Measurements from ENCODE around the gene UBE4B.
A peak's percentile ranks its signal among the peaks of the same experiment; 100 is the strongest.
"Not testable (repeated sequence)": the region's sequence is repeated elsewhere in the genome, so short reads cannot be mapped to it uniquely, and the experiment has no call there.

UBE4B gene

DNA sequence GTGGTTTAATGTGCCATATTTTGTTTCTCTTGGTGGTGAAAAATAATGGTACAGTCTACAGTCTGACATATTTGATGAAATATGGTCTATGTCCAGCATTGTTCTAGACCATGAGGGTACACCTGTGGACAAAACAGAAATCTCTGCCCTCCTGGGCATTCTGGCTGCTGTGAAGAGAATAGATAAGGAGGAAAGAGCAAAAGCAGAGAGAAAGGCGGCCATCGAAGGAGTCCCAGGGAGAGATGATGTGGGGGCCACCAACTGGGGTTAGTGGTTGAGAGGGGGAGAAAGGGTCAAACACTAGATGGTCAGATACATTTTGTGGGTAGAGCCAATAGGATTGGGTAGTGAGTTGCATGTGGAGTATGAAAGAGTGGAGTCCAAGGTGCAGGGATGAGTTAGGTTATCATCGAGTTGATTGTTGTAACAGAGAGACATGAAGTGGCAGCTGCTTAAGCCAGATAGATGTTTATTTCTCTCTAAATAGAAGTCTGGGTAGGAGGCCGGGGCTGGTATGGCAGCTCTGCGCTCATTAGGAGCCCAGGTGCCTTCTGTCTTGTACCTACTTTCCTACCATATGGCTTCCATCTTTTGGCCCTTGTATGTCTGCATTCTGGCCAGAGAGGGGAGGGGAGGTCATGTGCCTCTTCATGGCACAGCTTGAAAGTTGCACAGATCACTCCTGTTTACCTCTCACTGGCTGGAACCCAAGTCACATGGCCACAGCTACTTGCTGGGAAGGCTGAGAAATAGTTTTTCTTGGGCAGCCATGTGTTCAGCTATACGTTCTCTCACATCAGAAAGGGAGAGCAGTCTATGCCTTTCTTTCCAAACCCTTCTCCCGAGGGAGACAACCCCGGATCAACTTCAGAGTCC is 13.0 kb downstream of the UBE4B start:
- DNase-seq = peak; percentile 71 to 92

DNA sequence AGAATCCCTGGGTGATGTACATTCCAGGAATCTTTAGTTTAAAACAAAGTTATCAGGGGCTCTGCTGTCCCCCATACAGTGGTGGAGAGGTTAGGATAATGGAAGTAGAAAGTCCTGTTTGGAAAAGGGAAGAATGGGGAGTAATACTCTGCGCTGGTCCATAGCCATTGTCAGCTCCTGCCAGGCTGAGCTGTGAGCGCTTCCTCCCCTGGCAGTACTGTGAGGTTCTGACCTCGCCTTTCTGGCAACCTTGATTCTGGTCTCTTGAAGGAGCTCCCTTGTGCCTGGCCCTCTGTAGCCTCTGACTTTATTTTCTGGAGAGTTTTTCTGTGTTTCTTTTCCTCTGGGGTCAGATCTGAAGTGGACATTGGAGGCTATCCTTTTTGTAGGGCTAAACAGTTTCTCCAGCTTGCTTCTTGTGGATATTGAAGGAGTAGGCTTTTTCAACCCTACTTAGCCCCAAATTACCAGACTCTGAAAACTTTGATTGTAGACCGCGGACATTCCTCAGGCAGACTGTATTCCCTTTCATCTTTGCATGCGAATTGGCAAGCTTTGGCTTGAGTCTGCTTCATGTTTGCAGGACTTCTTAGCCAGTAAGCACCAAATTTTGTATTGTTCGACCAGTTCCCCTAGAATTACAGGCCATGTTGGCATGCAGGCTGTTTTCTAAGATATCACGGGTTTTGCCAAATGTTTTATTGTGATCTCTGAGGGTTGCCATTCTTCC is 13.8 kb downstream of the UBE4B start:
- DNase-seq = peak; percentile 66 to 69

DNA sequence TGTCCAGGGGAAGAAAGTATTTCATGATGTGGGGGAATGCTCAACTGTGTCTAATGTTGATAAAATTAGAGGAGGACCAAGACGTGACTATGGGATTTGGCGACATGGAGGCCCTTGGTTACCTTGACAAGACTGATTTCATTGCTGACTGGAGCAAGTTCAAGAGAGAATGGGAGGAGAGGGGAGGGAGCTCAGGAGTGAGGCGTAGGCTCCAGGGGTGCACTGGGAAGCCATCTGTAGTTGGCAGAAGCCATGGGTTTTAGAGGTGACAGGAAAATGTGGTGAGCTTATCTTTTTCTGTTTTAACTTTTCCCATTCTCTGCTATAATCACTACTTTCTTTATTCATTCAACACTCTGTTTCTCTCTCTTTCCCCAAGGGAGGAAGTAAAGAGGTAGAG is 15.8 kb downstream of the UBE4B start:
- no peak for DNase-seq

DNA sequence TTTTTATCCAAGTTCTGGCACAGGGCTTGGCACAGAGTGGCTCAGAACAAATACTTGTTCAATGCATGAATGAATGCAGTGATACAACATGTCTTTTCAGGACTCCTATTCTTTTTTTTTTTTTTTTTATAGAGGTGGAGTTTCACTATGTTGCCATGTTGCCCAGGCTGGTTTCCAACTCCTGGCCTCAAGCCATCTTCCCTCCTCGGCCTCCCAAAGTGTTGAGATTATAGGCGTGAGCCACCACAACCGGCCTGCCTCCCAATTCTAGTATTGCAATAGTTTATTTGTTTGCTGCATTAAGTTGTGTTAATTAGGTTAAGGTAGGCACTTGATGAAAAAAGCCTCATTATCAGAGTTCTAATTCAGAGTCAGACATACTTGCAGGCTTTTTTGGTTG is 17.9 kb downstream of the UBE4B start:
- DNase-seq = peak; percentile 52 to 87

DNA sequence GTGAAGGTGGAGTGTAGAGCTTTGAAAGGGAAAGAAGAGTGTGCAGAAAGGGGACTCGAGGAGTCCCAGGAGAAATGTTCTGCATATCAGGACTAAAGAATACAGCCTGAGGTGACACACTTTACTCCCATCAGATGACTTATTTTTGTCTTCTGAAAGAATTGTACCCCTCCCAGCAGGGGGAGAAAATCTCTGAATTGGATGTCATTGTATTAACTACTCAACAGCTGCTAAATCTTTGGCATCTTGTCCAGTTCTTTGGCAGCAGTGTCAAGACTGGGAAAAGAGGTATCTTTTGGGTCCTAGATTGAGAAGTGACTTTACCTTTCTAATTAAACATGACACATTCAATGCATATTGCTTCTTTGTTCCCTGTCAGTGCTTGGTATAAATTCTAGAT is 18.9 kb downstream of the UBE4B start:
- peak; percentile 39 to 80 for DNase-seq

DNA sequence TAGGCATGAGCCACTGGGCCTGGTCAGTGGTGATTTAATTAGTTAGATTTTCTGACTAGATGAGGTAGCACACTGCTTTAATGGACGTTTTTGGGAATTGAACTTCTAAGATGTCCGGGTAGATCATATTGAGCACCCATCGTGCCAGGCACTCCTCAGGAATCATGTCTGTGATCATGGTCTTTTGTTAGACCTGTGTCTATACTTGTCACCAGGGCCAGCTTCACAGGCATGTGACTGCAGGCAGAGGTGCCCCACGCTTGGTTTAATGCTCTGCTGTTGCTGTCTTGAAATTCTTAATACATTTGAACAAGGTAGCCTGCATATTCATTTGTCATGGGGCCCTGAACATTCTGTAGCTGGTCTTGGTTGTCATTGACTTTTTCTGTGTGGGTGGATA is 19.6 kb downstream of the UBE4B start:
- DNase-seq = no peak

DNA sequence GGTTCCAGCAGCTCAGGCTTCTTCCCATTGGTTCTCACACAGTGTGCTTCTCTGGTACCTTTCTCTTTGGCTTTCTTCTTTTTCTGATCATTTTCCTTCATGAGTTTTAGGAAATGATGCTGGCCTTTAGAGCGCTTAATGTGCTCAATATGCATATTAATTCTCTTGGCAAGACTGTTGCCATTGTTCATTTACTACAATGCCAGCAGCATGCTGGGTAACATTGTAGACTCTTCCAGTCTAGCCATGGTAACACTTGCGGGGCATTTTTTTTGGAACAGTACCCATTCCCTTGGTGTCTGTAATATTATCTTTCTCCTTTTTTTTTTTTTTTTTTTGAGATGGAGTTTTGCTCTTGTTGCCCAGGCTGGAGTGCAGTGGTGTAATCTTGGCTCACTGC is 21.7 kb downstream of the UBE4B start:
- DNase-seq = no peak

DNA sequence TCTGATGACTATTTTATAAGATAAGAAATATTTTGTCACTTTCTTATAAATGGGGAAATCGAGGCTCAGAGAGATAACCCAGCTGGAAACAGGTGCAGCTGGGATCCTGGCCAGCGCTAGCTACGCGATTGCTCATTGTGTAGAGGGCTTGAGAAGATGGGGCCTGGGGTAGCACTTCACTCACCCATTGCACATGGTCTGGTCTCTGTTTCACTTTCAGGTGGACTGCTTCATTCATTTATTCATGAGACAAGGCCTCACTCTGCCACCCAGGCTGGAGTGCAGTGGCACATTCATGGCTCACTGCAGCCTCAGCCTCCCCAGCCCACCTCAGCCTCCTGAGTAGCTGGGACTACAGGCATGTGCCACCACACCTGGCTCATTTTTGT is 23.8 kb downstream of the UBE4B start:
- DNase-seq = no peak

DNA sequence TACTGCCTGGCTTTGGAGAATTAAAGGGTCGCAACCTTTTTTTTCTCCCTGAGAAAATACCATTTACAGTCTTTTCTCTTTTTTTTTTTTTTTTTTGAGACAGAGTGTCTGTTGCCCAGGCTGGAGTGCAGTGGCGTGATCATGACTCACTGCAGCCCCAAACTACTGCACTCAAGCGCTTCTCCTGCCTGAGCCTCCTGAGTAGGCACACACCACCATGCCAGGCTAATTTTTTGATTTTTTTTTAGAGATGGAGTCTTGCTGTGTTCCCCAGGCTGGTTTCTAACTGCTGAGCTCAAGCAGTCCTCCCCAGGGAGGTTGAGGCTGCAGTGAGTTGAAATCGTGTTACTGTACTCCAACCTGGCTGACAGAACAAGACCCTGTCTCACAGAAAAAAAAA is 24.6 kb downstream of the UBE4B start:
- peak; percentile 19 to 54 for DNase-seq

DNA sequence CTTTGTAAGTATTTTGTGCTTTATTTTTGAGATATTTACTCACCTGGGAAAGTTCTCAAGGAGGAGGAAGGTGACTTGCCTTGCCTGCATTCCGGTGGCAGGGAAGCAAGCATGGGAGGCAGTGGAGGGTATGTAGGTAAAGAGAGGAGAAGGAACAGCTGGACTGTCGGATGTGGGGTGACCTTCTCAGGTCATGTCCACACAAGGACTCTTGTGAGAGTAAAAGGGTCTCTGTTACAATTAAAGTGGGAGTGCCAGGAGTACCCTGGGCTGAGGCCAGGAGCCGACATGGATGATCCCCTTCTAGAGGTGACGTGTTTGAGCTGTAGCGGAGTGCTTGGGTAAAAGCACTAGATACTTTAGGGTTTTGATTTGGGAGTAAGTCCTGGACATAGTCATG is 25.0 kb downstream of the UBE4B start:
- DNase-seq = no peak

DNA sequence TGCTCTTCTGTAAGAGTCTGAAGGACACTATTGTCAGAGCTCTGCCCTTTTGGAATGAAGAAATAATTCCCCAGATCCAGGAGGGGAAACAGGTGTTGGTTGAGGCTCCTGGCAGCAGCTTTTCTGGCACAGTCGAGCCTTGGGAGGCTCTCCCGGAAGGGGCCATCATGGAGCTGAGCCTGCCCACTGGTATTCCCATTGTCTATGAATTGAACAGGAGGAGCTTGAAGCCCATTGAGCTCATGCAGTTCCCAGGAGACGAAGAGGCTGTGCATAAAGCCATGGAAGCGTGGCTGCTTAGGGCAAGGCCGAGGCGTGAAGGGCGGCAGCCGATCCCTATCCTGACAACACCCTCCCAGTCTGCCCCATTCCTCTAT is 26.6 kb downstream of the UBE4B start:
- DNase-seq = peak in 1 of 2 experiments; percentile 68

DNA sequence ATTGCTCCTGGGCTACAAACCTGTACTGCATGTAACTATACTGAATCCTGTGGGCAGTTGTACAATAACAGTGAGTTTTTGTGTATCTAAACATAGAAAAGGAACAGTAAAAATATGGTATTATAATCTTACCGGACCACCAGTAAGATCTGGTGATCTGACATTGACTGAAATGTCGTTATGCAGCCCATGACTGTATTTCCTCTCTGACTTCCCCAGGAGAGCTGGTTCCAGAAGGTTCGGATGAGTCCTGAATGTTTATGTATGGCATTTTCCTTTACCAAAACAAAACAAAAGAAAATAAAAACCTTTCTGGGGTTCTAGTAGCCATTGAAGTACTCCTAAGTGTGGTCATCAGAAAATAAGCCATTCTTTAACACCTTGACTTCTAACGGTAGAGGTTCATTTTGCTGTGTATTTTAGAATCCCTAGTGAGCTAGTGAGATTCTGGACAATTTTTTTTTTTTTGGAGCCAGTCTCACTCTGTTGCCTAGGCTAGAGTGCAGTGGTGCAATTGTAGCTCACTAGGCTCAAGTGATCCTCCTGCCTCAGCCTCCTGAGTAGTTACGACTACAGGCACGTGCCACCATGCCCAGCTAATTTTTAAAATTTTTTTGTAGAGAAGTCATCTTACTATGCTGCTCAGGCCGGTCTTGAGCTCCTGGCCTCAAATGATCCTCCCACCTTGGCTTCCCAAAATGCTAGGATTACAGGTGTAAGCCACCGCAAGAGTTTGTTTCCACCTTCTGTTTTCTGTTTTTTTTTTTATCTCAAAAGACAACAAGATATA is 27.7 kb downstream of the UBE4B start:
- DNase-seq = no peak

DNA sequence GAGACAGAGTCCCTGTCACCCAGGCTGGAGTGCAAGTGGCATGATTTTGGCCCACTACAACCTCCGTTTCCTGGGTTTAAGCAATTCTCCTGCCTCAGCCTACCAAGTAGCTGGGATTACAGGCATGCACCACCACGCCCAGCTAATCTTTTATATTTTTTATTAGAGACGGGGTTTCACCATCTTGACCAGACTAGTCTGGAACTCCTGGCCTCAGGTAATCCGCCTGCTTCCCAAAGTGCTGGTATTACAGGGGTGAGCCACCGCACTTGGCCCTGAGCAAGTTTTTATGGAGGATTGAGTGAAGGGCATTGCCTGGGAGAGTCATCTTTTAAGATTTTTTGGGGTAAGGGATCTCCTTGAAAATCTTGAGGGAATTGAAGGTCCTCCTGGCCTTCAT is 28.5 kb downstream of the UBE4B start:
- no peak for DNase-seq

DNA sequence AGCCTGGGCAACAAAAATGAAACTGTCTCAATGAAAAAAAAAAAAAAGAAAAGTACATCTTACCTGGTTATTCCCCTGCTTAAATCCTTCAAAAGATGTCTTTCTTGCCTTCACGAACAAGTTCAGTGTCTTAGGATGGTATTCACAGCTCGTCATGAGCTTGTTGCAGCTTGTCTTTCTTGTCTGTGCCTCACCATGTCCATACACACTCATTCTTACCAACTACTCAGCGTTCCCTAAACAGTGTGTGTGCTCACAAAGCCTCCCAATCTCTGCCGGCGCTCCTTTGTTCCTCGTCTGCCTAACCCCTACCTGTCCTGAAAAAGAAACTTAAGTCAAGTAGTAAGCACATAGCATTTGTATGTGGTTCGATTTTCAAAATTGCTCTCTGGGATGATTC is 31.1 kb downstream of the UBE4B start:
- no peak for DNase-seq

DNA sequence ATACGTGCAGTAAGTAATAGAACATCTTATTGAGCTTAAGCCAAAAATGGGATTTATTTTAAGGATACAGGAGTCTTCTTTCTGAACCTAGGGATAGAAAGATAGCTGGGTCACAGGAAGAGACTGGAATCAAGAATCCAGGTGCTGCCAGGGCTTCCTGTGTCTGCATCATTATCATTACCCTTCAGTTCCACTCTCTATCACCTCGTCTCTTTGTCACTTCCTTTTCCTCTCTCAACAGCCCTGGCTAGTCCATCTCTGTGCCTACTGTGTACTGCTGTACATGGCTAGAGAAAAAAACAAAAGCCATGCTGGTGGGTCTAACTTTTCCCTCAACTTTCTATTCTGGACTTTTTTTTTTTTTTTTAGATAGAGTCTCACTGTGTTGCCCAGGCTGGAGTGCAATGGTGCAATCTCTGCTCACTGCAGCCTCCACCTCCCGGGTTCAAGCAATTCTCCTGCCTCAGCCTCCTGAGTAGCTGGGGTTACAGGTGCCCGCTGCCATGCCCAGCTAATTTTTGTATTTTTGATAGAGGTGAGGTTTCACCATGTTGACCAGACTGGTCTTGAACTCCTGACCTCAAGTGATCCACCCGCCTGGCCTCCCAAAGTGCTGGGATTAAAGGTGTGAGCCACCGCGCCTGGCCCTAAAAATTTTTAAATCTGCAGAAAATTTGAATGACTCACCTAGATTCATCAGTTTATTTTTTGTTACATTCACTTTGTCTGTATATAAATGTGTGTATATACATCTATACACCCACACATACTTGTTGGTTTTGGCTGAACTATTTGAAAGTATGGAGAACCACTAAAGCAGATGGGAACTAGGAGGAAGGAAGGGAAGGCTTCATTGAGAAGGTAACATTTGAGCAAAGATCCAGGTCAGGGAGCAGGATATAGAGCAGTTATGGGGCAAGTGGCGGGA is 31.9 kb downstream of the UBE4B start:
- no peak for DNase-seq

DNA sequence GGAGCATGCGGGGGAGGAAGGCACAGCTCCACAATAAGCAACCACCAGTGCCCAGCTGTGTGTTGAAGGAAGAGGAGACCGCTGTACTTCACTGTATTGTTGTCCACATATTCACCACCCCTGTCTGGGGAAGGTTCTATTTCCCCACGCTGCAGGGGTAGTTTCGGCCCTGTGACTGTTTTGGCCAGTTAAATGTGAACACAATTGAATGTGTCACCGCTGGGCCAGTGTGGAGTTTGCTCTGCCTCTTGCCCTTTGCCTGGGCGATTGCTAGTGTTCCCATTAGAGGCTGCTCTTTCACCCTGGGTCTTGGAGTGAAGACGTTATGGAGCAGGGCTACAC is 32.6 kb downstream of the UBE4B start:
- no peak for DNase-seq

DNA sequence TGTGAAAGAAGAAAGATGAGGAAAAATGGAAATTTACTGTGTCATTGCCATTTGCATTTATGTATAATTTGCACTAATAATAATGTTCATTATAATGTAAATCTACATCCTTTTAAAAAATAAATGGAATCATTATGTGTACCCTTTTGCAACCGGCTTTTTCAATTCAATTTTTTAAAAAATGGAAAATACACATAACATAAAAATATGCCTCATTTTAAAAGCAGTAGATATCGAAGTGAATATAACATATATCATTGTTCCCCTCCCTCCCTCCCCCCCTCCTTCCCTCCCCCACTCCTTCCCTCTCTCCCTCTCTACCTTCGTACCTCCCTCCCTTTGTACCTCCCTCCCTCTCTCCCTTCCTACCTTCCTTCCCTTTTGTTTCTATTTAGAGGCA is 33.0 kb downstream of the UBE4B start:
- no peak for DNase-seq

DNA sequence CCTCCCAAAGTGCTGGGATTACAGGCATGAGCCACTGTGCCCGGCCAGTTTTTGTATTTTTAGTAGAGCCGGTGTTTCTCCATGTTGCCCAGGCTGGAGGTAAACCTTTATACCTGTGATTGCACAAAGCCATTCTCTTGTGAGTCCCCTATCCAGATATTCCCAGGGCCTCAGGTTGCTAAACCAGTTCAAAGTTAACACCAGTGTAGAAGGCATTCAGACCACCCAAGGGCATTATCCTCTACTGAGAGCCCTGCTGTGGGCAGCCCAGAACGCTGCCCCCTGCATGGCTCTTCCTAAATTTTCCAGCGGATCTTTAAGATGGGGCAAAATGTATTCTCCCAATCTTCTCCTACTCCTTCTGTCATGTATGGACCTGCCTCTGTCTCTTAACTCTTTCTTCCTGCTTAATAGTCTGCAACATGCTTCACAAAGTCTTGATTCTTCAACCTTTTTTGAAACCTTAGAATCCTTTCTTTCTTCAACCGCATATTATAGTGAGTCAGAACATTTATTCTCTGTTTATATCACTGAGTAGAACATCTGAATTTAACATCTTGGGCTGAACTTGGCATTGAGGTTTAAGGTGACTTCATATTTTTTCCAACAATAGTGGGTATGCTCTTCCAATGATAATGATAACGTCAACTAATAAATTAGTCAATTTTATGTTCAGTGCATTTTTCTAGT is 36.0 kb downstream of the UBE4B start:
- DNase-seq = no peak

DNA sequence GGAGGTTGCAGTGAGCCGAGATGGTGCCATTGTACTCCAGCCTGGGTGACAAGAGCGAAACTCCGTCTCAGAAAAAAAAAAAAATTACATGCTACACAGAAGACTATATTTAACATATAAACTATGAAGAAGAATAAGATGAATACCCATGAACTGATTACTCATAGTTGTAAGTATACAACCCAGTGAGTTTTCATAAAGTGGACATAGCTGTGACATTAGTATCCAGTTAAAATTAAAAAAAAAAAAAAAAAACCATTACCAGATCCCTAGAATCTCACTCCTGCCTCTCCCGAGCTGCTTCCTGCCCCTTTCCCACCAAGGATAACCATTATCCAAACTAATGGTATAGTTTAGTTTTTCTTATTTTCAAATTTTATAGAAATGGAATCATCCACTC is 37.4 kb downstream of the UBE4B start:
- DNase-seq = no peak

DNA sequence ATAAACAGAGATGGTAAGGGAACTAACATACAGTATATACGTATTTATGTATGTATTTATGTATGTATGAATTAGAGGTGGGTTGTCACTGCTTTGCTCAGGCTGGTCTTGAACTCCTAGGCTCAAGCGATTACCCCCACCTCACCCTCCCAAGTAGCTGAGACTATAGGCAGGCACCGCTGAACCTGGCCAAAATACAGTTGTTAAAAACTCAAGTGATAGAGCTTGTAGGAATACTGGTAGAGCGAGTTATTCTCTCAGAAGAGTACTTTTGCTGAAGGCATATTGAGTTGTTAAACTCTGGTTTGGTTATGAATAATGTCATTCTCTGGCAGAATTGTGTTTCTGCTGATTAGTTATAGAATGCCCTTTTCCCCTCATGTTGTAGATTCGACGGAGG is 38.9 kb downstream of the UBE4B start:
- DNase-seq = no peak

DNA sequence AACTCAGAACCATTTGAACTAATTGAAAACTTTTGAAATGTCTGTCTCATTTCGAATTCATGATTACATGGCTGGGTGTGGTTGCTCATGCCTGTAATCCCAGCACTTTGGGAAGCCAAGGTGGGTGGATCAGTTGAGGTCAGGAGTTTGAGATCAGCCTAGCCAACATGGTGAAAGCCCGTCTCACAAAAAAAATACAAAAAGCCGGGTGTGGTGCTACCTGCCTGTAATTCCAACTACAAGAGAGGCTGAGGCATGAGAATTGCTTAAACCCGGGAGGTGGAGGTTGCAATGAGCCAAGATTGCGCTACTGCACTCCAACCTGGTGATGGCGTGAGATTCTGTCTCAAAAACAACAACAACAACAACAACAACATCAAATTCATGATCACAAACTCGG is 40.6 kb downstream of the UBE4B start:
- not testable (repeated sequence) for DNase-seq
